Measurements from ENCODE around the gene CHURC1.

GRCh38 chr14:64923015-64923414 is 8.8 kb downstream of the CHURC1 start:
- no peak for TF ChIP-seq RAD21 (CRISPR knock-in tag; IDR thresholded peaks at IDR 0.05)
- no peak for TF ChIP-seq KDM5A (IDR thresholded peaks at IDR 0.05; ENCODE audit: borderline replicate concordance, low read length)
- TF ChIP-seq ZBTB20 (CRISPR knock-in tag; IDR thresholded peaks at IDR 0.05; ENCODE audit: borderline replicate concordance, low read depth): no peak
- TF ChIP-seq HNF1A (IDR thresholded peaks at IDR 0.05; ENCODE audit: low read depth): no peak
- TF ChIP-seq HNF1A (CRISPR knock-in tag; IDR thresholded peaks at IDR 0.05; ENCODE audit: borderline replicate concordance): no peak
- no peak for TF ChIP-seq RXRA (CRISPR knock-in tag; IDR thresholded peaks at IDR 0.05)
- TF ChIP-seq EZH2 (conservative IDR thresholded peaks at IDR 0.05; ENCODE audit: low read depth, low read length): no peak
- no peak for TF ChIP-seq MTF2 (CRISPR knock-in tag; IDR thresholded peaks at IDR 0.05; ENCODE audit: borderline replicate concordance)
